Endothelial cell (in vitro differentiated cells): Measurements from ENCODE around the gene CDH8. TPM values are rescaled to one million over a fixed set of nuclear protein-coding genes. Genes with fewer than 3 reads are reported as not detected.

Experiments used
- DNase-seq: peaks from one replicate; pipeline ENCODE4 v3.0.0; 2021; ENCODE audit warnings: low spot score
- H3K27ac Mint-ChIP-seq: one replicate; pipeline ENCODE4 v1.8.0; 2021; ENCODE audit warnings: mixed read lengths, inconsistent platforms; ENCODE audit not compliant: unreplicated experiment
- H3K27me3 Mint-ChIP-seq: one replicate; pipeline ENCODE4 v1.8.0; 2021; ENCODE audit warnings: mild to moderate bottlenecking, moderate library complexity, mixed read lengths, inconsistent platforms; ENCODE audit not compliant: unreplicated experiment
- H3K36me3 Mint-ChIP-seq: one replicate; pipeline ENCODE4 v1.8.0; 2021; ENCODE audit warnings: mild to moderate bottlenecking, low read depth, mixed read lengths, inconsistent platforms; ENCODE audit not compliant: unreplicated experiment
- H3K4me1 Mint-ChIP-seq: one replicate; pipeline ENCODE4 v1.8.0; 2021; ENCODE audit warnings: mild to moderate bottlenecking, mixed read lengths, inconsistent platforms; ENCODE audit not compliant: unreplicated experiment
- H3K4me3 Mint-ChIP-seq: one replicate; pipeline ENCODE4 v1.8.0; 2021; ENCODE audit warnings: mild to moderate bottlenecking, mixed read lengths, inconsistent platforms; ENCODE audit not compliant: unreplicated experiment
- H3K9me3 Mint-ChIP-seq: one replicate; pipeline ENCODE4 v1.8.0; 2021; ENCODE audit warnings: mixed read lengths, inconsistent platforms; ENCODE audit not compliant: unreplicated experiment
- total RNA-seq: library from RNA; stranded (reverse); fragmentation: NEBNext Ultra II Directional; extraction: Animal tissue kit (Norgen Biotek cat#: 25700); gene quantifications from one replicate; pipeline ENCODE4 v1.2.1, GENCODE V29; 2021; ENCODE audit not compliant: unreplicated experiment
- TF ChIP-seq, protein P1 (sequence below): fragments of 200-600 bp; sonication (generic); IDR thresholded peaks from one replicate; pipeline ENCODE4 v1.5.0; 2021; ENCODE audit warnings: antibody characterized with exemption; ENCODE audit not compliant: unreplicated experiment

CDH8 gene
- total RNA-seq, 1 donor from 2014 or later, result 6.4 TPM

DNA sequence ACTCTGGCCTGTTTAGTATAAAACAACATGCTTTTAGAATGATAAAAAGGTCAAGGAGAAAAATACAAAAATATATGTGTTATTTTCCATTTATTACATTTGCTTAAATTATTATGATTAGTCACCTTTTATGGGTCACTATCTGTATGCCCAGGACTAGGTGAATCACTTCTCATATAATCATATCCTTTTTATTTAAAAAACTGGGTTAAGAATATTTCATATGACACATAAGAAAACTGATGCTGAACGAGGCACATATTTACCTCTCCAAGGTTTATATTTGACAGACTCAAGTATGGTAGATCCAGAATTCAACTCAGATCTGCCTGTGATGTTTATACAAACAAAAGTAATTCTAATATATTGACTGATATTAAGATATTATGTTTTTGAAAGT lies 134.5 kb downstream of the CDH8 start:
- no peak for DNase-seq
- TF ChIP-seq, protein P1, sequence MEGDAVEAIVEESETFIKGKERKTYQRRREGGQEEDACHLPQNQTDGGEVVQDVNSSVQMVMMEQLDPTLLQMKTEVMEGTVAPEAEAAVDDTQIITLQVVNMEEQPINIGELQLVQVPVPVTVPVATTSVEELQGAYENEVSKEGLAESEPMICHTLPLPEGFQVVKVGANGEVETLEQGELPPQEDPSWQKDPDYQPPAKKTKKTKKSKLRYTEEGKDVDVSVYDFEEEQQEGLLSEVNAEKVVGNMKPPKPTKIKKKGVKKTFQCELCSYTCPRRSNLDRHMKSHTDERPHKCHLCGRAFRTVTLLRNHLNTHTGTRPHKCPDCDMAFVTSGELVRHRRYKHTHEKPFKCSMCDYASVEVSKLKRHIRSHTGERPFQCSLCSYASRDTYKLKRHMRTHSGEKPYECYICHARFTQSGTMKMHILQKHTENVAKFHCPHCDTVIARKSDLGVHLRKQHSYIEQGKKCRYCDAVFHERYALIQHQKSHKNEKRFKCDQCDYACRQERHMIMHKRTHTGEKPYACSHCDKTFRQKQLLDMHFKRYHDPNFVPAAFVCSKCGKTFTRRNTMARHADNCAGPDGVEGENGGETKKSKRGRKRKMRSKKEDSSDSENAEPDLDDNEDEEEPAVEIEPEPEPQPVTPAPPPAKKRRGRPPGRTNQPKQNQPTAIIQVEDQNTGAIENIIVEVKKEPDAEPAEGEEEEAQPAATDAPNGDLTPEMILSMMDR, result no peak
- Mint-ChIP-seq H3K27me3 (no peaks in the 10 kb centered on the region), H3K4me3 (no peak overlapping the region), H3K36me3 (no peaks in the 10 kb centered on the region), H3K4me1 (peaks cover 5% of the 10 kb centered on the region), H3K27ac (no peak overlapping the region), H3K9me3 (no peaks in the 10 kb centered on the region)

DNA sequence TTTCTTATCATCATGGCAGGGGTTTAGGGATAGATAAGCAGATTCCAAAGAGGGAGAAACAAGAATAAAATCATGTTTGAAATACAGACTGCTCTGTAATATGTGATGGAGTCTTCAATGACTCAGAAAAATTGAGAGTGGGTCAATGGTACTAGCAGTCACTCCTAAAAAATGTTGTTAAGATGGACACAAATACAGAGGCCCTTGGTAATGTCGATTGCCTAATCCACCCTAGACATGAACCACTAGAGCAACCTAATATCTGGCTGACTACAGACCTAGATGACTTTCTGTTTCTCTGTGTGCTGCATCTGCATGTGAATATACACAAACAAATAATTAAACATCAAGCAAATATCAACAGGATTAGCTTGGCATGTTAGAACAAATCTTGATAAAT lies 135.8 kb downstream of the CDH8 start:
- H3K9me3 Mint-ChIP-seq, result no peaks in the 10 kb centered on the region
- TF ChIP-seq, protein P1, result no peak
- no peaks in the 10 kb centered on the region for H3K36me3 Mint-ChIP-seq
- H3K4me3 Mint-ChIP-seq, result no peak overlapping the region
- H3K27me3 Mint-ChIP-seq, result no peaks in the 10 kb centered on the region
- H3K27ac Mint-ChIP-seq, result no peak overlapping the region
- H3K4me1 Mint-ChIP-seq, result peaks cover 5% of the 10 kb centered on the region
- DNase-seq, result no peak

GRCh38 chr16:61897657-61898056 lies 138.6 kb downstream of the CDH8 start:
- Mint-ChIP-seq H3K9me3 (no peaks in the 10 kb centered on the region), H3K4me1 (peaks cover 5% of the 10 kb centered on the region), H3K27me3 (no peaks in the 10 kb centered on the region), H3K4me3 (no peak overlapping the region), H3K36me3 (no peaks in the 10 kb centered on the region), H3K27ac (no peak overlapping the region)
- TF ChIP-seq, protein P1, result no peak
- DNase-seq, result no peak

GRCh38 chr16:61892531-61892930 lies 143.7 kb downstream of the CDH8 start:
- Mint-ChIP-seq H3K9me3 (no peaks in the 10 kb centered on the region), H3K27me3 (no peaks in the 10 kb centered on the region), H3K4me3 (no peak overlapping the region), H3K27ac (no peak overlapping the region), H3K36me3 (no peaks in the 10 kb centered on the region), H3K4me1 (no peaks in the 10 kb centered on the region)
- DNase-seq, result no peak
- TF ChIP-seq, protein P1, result no peak

GRCh38 chr16:61891460-61891859 lies 144.8 kb downstream of the CDH8 start:
- H3K4me3 Mint-ChIP-seq, result no peak overlapping the region
- H3K27ac Mint-ChIP-seq, result no peak overlapping the region
- TF ChIP-seq, protein P1, result no peak
- no peaks in the 10 kb centered on the region for H3K4me1 Mint-ChIP-seq
- no peaks in the 10 kb centered on the region for H3K9me3 Mint-ChIP-seq
- no peak for DNase-seq
- no peaks in the 10 kb centered on the region for H3K27me3 Mint-ChIP-seq
- H3K36me3 Mint-ChIP-seq, result no peaks in the 10 kb centered on the region
